ENCODE results near the gene CCDC192.

DNA sequence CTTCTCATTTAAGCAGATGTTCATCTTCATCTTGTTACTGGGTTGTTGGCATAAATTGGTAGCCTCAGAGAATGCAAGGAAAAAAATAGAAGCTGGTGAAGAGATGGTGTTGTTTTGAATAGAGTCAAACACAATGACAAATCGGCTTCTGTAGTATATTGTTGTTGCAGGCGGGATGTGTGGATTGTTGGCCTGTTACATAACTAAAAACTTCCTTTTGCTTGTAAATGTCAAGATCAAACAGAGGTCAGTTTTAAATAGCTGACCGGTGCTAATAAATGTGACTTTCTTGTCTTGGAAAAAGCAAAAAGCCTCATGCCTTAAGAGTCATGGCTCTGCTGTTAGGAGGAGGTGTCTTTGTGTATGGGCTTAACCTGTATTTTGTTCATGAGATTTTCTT, 59.2 kb downstream of the CCDC192 start:
- no peak for TF ChIP-seq RAD21 (conservative IDR thresholded peaks at IDR 0.05)
- TF ChIP-seq, protein P1, sequence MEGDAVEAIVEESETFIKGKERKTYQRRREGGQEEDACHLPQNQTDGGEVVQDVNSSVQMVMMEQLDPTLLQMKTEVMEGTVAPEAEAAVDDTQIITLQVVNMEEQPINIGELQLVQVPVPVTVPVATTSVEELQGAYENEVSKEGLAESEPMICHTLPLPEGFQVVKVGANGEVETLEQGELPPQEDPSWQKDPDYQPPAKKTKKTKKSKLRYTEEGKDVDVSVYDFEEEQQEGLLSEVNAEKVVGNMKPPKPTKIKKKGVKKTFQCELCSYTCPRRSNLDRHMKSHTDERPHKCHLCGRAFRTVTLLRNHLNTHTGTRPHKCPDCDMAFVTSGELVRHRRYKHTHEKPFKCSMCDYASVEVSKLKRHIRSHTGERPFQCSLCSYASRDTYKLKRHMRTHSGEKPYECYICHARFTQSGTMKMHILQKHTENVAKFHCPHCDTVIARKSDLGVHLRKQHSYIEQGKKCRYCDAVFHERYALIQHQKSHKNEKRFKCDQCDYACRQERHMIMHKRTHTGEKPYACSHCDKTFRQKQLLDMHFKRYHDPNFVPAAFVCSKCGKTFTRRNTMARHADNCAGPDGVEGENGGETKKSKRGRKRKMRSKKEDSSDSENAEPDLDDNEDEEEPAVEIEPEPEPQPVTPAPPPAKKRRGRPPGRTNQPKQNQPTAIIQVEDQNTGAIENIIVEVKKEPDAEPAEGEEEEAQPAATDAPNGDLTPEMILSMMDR (IDR thresholded peaks at IDR 0.05; ENCODE audit: poor library complexity, severe bottlenecking): no peak
- no peak for TF ChIP-seq SMC3 (conservative IDR thresholded peaks at IDR 0.05; ENCODE audit: poor library complexity)
- TF ChIP-seq POLR2AphosphoS5 (IDR thresholded peaks at IDR 0.05): no peak
- TF ChIP-seq, protein P2, sequence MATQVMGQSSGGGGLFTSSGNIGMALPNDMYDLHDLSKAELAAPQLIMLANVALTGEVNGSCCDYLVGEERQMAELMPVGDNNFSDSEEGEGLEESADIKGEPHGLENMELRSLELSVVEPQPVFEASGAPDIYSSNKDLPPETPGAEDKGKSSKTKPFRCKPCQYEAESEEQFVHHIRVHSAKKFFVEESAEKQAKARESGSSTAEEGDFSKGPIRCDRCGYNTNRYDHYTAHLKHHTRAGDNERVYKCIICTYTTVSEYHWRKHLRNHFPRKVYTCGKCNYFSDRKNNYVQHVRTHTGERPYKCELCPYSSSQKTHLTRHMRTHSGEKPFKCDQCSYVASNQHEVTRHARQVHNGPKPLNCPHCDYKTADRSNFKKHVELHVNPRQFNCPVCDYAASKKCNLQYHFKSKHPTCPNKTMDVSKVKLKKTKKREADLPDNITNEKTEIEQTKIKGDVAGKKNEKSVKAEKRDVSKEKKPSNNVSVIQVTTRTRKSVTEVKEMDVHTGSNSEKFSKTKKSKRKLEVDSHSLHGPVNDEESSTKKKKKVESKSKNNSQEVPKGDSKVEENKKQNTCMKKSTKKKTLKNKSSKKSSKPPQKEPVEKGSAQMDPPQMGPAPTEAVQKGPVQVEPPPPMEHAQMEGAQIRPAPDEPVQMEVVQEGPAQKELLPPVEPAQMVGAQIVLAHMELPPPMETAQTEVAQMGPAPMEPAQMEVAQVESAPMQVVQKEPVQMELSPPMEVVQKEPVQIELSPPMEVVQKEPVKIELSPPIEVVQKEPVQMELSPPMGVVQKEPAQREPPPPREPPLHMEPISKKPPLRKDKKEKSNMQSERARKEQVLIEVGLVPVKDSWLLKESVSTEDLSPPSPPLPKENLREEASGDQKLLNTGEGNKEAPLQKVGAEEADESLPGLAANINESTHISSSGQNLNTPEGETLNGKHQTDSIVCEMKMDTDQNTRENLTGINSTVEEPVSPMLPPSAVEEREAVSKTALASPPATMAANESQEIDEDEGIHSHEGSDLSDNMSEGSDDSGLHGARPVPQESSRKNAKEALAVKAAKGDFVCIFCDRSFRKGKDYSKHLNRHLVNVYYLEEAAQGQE (IDR thresholded peaks at IDR 0.05; ENCODE audit: borderline replicate concordance): no peak
- no peak for TF ChIP-seq EZH2 (IDR thresholded peaks at IDR 0.05; ENCODE audit: borderline replicate concordance, insufficient read depth, low read length, poor library complexity, severe bottlenecking)
- no peak for TF ChIP-seq TAF1 (IDR thresholded peaks at IDR 0.05; ENCODE audit: low read depth)

Data from neural cell (in vitro differentiated cells).